Spinal cord (tissue), 10 donors: ENCODE measurements around the gene ROR2. TPM values are rescaled to one million over a fixed set of nuclear protein-coding genes. Genes with fewer than 3 reads are reported as not detected.
"Not testable (repeated sequence)": the region's sequence is repeated elsewhere in the genome, so short reads cannot be mapped to it uniquely, and the experiment has no call there.

ENCODE experiments used
- DNase-seq, 6 donors: peaks; one replicate each; pipeline versions ENCODE4 v3.0.0 to v3.0.0-alpha.2; 2013 to 2015; ENCODE audit warnings: low spot score in 6 of 6, low read depth in 4 of 6
- H3K27ac ChIP-seq: one replicate; pipeline ENCODE4 v1.5.1; 2013; ENCODE audit warnings: low read depth, low read length, control low read depth
- H3K27me3 ChIP-seq: one replicate; pipeline ENCODE4 v1.6.1; 2013; ENCODE audit warnings: low read length; ENCODE audit not compliant: control insufficient read depth, insufficient read depth
- H3K36me3 ChIP-seq: one replicate; pipeline ENCODE4 v1.6.1; 2013; ENCODE audit warnings: low read length; ENCODE audit not compliant: control insufficient read depth, insufficient read depth
- H3K4me1 ChIP-seq: one replicate; pipeline ENCODE4 v1.6.1; 2013; ENCODE audit warnings: low read length; ENCODE audit not compliant: control insufficient read depth, insufficient read depth
- H3K4me3 ChIP-seq: one replicate; pipeline ENCODE4 v1.5.1; 2013; ENCODE audit warnings: low read depth, low read length, control low read depth
- H3K9me3 ChIP-seq: one replicate; pipeline ENCODE4 v1.6.1; 2013; ENCODE audit warnings: low read length; ENCODE audit not compliant: control insufficient read depth, insufficient read depth
- WGBS: methylation state at CpG from one replicate; pipeline ENCODE4 v1.1.5; 2013; ENCODE audit warnings: missing lambda C conversion rate; ENCODE audit not compliant: insufficient coverage; 5-methylcytosine and 5-hydroxymethylcytosine counted together
- polyA plus RNA-seq, 2 donors: library from polyadenylated mRNA; unstranded; fragments of 120-200 nt; gene quantifications; one replicate each; pipeline ENCODE4 v1.2.1, GENCODE V29; 2013; ENCODE audit not compliant: insufficient read length in 2 of 2
- total RNA-seq, 2 donors: library from RNA; depleted of rRNA in 1 of 2; stranded (reverse); fragments of 120-200 nt in 1 of 2; fragments of >200 nt in 1 of 2; gene quantifications; one replicate each; pipeline versions ENCODE4 v1.2.3 to v1.2.4, GENCODE V29; 2013 to 2014
- donor health status: healthy.

ROR2 gene
- total and polyA plus RNA-seq, 4 donors, result 3.1 to 20.6 (median 5.0) TPM

DNA sequence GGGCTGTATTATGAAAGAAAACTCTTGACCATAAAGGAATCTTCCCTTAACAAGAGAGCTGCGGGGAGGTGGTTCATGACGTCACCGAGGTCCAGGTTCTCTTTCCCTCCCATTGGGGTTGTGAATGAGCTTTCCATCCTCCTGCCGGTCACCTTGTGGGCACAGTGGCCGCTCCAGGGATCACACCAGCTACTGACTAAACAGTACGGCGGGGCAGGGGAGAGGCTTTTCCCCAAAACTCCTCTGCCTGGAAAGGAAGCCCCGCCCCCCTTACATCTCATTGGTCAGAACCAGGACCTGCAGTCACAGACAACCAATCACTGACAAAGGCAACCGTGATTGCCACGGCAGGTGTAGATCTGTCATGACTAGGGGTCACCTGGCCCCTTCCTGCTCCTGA is 35.6 kb downstream of the ROR2 start:
- no peaks in the 10 kb centered on the region for H3K27me3 ChIP-seq
- no peaks in the 10 kb centered on the region for H3K36me3 ChIP-seq
- no peak for DNase-seq
- H3K4me1 ChIP-seq, result no peaks in the 10 kb centered on the region
- 100% methylated on average over 5 of the region's 10 CpGs for WGBS
- no peak overlapping the region for H3K4me3 ChIP-seq
- H3K27ac ChIP-seq, result no peak overlapping the region
- H3K9me3 ChIP-seq, result no peaks in the 10 kb centered on the region

DNA sequence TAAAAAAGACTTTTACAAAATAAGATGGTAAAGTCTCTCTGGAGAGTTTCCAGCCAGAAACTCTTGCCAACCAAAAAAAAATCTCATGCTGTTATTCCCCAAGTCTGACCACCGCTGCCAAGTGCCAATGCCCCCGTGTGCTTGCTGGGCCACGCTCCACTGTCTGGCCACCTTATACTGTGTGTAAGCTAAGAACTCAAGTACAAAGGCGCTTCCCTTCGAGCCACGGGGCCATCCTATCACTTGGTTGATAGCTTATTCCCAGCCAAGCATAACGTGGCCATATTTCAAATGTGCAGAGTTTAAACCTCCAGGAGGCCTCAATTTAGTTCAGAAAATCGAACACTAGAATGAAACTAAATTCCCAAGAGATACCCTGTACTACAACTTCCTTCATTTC is 36.0 kb downstream of the ROR2 start:
- H3K36me3 ChIP-seq, result no peaks in the 10 kb centered on the region
- DNase-seq, result no peak
- no peaks in the 10 kb centered on the region for H3K27me3 ChIP-seq
- H3K27ac ChIP-seq, result no peak overlapping the region
- H3K9me3 ChIP-seq, result no peaks in the 10 kb centered on the region
- H3K4me3 ChIP-seq, result no peak overlapping the region
- WGBS, result 82% methylated on average over 7 of the region's 8 CpGs
- no peaks in the 10 kb centered on the region for H3K4me1 ChIP-seq

DNA sequence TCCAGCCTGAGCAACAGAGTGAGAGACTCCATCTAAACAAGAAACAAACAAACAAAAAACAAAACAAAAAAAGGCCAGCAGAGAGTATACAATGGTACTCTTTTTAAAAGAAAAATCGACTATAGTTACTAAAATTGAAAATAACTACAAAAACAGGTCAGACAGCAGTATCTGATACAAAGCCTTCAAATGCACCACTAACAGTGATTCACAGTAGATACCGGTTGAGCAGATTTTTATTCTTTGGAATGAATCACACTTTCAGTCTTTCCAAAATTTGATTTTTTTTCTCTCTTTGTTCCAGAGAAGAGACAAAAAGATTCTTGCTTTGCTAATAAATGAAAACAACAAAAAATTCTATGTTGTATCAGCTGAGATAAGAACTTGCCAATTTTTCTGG is 36.9 kb downstream of the ROR2 start:
- no peaks in the 10 kb centered on the region for H3K4me1 ChIP-seq
- WGBS, result 100% methylated on average over 2 of the region's 2 CpGs
- H3K36me3 ChIP-seq, result no peaks in the 10 kb centered on the region
- no peak overlapping the region for H3K4me3 ChIP-seq
- no peak for DNase-seq
- H3K27me3 ChIP-seq, result no peaks in the 10 kb centered on the region
- no peak overlapping the region for H3K27ac ChIP-seq
- H3K9me3 ChIP-seq, result no peaks in the 10 kb centered on the region

DNA sequence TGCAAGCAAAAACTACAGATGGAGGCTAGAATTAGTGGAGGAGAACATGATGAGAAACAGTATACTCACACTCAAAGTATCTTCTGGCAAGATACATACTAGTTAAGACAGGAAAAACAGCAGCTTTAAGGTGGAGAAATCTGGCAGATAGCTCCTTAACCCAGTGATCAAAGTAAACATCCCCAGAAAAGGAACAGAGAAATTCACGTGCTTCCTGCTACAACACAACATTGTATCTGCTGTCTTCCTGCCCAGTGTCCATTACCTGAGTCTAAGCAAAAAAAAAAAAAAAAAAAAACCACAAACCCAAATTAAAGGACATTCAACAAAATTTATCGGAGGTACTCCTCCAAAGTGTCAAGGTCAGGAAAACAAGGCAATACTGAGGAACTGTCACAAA is 38.4 kb downstream of the ROR2 start:
- H3K4me1 ChIP-seq, result no peaks in the 10 kb centered on the region
- no peak for DNase-seq
- no peaks in the 10 kb centered on the region for H3K27me3 ChIP-seq
- WGBS, result 83% methylated on average over 1 of the region's 2 CpGs
- H3K36me3 ChIP-seq, result no peaks in the 10 kb centered on the region
- H3K4me3 ChIP-seq, result no peak overlapping the region
- no peaks in the 10 kb centered on the region for H3K9me3 ChIP-seq
- H3K27ac ChIP-seq, result no peak overlapping the region

DNA sequence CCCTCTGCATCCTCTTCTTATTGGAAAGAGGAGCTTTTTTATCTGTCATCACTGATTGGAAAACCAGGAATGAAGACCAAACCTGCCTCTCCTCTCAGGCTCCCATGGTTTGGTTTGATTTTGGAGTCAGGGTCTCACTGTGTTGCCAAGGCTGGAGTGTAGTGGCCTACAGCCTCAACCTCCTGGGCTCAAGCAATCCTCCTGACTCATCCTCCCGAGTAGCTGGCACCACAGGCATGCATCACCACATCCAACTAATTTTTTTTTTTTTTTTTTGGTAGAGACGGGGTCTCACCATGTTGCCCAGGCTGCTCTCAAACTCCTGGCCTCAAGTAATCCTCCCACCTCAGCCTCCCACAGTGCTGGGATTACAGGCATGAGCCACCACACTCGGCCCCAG is 40.8 kb downstream of the ROR2 start:
- H3K27ac ChIP-seq, H3K4me3 ChIP-seq, DNase-seq, H3K27me3 ChIP-seq, H3K9me3 ChIP-seq, H3K36me3 ChIP-seq, H3K4me1 ChIP-seq: not testable (repeated sequence)
- no CpG with 5 or more reads among the region's 3 CpGs for whole genome bisulfite sequencing

DNA sequence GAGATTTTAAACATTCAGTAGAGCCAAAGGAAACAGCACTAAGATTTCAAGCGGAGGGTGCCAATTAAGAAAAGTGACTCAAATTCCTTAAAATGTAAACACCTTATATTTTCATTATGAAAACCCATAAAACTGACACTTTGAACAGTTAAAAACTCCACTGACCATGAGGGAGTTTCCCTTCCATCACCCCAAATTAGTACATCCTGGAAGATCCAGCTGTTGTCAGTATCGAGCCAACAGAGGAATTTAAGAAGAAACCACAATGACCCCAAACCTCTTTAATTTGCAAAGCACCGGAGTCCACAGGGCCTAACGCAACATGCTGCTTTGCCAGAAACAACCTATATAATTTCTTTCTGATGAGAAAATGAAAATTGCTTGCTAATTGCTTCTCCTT is 41.3 kb downstream of the ROR2 start:
- 71% methylated on average over 1 of the region's 4 CpGs for WGBS

DNA sequence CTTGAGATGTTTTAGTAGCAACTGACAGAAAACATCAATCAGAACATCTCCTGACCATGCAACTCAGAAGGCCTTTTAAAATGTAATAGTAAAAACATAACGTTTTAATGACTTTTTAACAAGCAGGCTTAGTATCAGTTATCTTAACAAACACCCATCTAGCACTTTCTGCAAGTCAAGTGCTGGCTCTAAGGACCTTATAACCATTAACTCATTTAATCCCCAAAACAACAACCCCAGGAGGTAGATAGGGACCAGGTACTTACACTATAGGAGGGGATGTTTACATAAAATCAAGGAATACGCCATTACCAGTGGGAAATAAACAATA is 41.8 kb downstream of the ROR2 start:
- no peak overlapping the region for H3K4me3 ChIP-seq
- no peaks in the 10 kb centered on the region for H3K36me3 ChIP-seq
- DNase-seq, result no peak
- H3K27me3 ChIP-seq, result no peaks in the 10 kb centered on the region
- no peak overlapping the region for H3K27ac ChIP-seq
- no peaks in the 10 kb centered on the region for H3K9me3 ChIP-seq
- H3K4me1 ChIP-seq, result peaks cover 10% of the 10 kb centered on the region
- no CpG with 5 or more reads among the region's 2 CpGs for WGBS

More for the DNA sequence above, 41.3 kb downstream of the ROR2 start:
- no peak overlapping the region for H3K27ac ChIP-seq
- H3K9me3 ChIP-seq, result no peaks in the 10 kb centered on the region
- H3K4me3 ChIP-seq, result no peak overlapping the region
- no peak for DNase-seq
- peaks cover 10% of the 10 kb centered on the region for H3K4me1 ChIP-seq
- no peaks in the 10 kb centered on the region for H3K27me3 ChIP-seq
- no peaks in the 10 kb centered on the region for H3K36me3 ChIP-seq

DNA sequence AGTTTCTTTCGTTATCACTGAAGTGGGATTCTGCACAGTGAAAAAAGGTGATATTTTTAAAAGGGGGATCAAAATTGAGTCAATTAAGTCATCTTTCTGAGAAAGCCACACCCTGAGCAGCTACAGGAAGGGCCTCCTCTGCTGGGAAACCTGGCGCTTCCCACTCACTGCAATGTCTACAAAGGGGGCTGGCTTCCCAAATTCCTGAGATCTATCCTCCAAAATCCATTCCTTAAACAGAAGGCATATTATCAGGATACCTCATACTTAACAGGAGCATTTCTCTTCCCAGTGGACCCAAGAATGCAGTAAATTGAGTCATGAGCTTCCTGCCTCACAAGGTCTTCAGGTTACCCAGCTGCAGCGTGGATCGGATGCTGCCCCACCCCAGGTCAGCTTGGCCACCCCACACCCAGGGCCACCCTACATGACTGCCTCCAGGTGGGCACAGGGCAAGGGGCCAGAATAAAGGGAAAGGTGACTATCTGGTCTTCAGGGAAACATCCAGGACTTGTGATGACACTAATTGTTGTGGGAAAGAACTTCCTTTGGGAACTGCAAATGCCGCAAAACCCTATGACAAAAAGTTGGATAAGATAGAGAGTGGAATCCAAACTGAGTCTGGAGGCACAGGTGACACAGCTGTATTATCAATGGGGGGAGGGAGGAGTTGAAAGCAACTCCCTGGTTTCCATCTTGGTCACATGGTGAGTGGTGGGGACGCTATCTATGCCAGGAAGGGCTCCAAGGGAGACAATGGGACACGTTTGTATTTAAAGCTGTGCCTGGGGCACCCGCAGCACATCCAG is 42.3 kb downstream of the ROR2 start:
- no peaks in the 10 kb centered on the region for H3K27me3 ChIP-seq
- no peak overlapping the region for H3K27ac ChIP-seq
- H3K4me3 ChIP-seq, result no peak overlapping the region
- peaks cover 10% of the 10 kb centered on the region for H3K4me1 ChIP-seq
- no peak for DNase-seq
- WGBS, result 91% methylated on average over 5 of the region's 8 CpGs
- no peaks in the 10 kb centered on the region for H3K36me3 ChIP-seq
- H3K9me3 ChIP-seq, result no peaks in the 10 kb centered on the region

DNA sequence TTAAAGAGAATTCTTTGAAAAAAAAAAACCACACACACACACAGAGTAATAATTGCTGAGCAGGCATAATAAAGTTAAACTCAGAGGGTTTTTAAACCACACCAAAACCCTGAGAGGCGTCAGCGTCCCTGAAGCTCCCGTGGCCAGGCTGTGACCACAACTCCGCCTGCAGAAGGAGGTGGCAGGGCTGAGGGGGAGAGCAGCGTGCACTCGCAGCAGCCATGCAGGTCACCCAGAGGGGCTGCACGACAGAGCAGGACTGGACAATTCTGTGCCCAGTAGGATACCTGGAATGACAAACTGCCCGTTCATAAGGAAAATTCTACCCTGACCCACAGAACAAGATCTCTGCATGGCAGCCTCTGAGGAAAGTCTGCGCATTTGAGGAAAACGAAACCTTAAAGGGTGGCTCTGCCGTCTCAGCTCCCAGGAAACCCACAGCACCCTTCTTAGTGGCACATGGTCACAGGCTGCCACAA is 44.0 kb downstream of the ROR2 start:
- no peak for DNase-seq
- H3K4me1 ChIP-seq, result peaks cover 10% of the 10 kb centered on the region
- H3K36me3 ChIP-seq, result no peaks in the 10 kb centered on the region
- H3K27ac ChIP-seq, result no peak overlapping the region
- no peak overlapping the region for H3K4me3 ChIP-seq
- no peaks in the 10 kb centered on the region for H3K9me3 ChIP-seq
- WGBS, result 54% methylated on average over 11 of the region's 11 CpGs
- no peaks in the 10 kb centered on the region for H3K27me3 ChIP-seq

DNA sequence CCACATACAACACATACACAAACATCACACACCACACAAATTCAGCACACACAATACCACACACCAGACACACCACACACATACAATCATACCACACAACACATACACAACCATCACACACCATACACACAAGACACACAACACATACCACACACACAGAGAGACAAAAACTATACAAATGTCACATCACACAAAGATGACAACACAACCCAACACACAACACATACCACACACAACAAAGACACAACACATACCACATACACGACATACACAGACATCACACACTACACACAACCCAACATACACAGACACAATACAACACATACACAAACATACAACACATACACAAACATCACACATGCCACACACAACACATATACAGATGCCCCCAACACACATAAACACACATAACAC is 44.8 kb downstream of the ROR2 start:
- Histone ChIP-seq H3K27ac (no peak overlapping the region), H3K9me3 (no peaks in the 10 kb centered on the region), H3K36me3 (no peaks in the 10 kb centered on the region), H3K27me3 (no peaks in the 10 kb centered on the region), H3K4me1 (peaks cover 16% of the 10 kb centered on the region), H3K4me3 (no peak overlapping the region)
- 100% methylated on average over 1 of the region's 1 CpG for WGBS
- DNase-seq, result no peak
